ENCODE measurements around the gene SLC15A4.
"Not testable (repeated sequence)": the region's sequence is repeated elsewhere in the genome, so short reads cannot be mapped to it uniquely, and the experiment has no call there.

SLC15A4 gene

DNA sequence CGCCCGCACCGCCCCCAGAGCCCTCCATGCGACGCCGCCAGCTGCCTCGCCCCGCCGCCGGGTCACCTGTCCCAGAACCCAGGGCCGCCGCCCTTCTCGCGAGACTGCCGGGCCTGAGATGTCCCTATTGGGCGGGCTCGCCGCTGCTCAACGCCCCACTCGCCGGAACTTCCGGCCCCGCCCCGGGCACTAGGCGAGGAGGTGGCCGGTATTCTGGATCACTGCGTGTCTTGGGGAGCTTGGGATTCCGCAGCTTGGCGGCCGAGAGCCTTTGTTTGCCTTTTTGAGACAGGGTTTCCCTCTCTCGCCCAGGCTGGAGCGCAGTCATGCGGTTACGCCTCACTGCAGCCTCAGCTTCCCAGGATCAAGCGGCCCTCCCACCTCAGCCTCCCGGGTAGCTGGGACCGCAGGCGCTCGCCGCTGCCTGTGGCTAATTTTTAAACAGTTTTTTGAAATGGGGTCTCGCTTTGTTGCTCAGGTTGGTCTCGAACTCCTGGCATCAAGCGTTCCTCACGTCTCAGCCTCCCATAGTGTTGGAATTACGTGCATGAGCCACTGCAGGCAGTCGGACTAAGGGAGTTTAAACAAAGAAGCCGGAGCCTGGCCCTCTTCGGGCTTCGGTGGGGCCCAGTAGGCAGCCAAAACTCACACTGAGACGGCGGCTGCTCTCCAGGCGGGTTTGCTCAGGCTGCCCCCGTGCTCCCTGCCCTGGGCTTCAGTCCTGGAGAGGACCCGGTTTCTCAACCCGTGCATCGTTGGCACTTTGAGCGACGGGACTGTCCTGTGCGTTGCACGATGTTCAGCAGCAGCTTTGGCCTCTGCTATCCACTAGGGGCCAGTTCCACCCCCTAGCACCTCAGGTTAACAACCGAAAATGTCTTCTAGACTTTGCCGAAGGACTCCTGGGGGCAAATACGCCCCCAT, at the start of gene SLC15A4:
Gene SLC15A4 (minus strand): TSS at position 43 of the 924 bp plus-strand sequence. CDS start 15 bp downstream, at position 28.
- peak; percentile 72 for DNase-seq

GRCh38 chr12:128872303-128872702, 48.5 kb upstream of the SLC15A4 start:
- DNase-seq = no peak

DNA sequence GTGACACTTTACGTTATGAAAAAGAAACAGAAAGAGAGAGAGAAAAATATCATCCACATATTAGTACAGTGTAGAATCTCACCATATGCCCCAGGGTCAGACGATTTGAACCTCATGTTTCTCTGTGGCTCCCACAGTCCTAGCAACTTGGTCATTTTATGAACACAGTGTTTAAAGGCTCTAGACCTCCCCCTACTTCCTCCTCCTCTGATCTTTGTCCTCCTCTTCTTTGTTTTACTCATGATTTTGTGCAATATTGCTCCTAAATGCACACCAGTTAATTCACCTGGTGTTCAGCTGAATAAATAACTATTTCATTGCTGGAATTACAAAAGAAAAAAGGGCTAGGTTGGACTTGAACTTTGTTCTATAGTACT, 47.7 kb upstream of the SLC15A4 start:
- no peak for DNase-seq

DNA sequence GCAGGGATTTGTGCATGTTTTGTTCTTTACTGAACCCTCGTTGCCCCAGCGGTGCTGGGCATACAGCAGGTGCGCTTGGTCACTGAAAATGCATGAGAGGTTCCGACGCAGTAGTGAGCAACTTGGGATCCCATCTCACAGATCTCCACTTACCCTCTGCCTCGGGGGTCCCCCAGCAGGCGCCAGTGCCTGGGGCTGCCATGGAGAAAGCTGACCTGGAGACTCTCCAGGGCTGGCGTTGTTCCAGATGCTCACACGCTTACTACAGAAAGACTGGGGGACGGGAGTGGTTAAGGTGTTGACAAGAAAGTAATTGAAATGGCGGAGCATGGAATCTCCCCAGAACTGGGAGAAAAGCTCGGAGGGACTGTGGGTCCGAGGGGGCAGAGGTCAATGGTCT, 43.7 kb upstream of the SLC15A4 start:
- DNase-seq = no peak

DNA sequence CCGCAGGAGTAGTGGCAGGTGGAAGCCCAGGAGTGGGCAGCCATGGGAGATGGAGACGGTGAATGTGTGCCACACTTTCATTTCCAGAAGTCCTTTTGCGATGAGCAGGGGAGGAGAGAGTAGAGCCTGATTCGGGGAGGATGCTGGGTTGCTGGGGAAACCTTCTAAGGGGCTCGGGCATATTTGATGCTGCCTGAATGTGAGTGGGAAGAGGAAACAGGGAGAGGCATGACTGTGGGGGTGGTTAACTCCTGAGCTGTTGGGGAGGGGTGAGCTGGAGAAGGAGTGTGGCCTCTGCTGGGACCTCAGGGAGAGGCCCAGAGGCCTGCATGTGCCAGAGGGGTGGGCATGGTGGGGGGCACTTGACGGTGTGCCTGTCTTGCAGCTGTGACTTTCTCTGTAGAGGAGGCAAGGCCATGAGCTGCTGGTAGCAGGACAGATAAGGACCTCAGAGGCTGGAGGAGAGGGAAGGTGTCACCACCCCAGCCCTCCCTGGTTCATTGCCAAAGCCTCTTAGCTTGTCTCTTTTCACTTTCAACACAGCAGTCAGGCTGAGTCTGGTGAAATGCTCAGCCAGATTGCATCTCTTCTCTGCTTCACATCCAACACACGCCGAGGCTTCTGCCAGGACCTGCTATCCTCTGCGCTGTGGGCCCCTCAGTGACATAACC, 40.9 kb upstream of the SLC15A4 start:
- no peak for DNase-seq

DNA sequence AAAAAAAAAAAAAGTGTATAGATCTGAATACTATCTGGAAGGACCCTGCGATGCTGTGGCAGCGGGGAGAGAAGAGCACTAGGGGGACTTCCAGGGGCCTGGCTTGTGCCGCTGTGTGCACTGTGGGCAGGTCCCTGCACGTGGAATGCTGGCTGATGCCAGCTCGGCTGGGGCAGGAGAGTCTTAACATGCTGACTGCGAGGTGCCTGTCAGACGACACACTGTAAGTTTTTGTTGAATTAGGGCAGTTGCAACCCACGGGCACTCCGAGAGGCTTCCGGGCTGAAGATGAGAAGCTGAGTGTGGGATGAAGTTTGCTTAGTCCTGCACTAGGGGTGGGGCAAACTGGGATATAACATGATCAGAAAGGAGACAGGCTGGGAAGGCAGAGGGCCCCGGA, 40.2 kb upstream of the SLC15A4 start:
- DNase-seq = no peak

DNA sequence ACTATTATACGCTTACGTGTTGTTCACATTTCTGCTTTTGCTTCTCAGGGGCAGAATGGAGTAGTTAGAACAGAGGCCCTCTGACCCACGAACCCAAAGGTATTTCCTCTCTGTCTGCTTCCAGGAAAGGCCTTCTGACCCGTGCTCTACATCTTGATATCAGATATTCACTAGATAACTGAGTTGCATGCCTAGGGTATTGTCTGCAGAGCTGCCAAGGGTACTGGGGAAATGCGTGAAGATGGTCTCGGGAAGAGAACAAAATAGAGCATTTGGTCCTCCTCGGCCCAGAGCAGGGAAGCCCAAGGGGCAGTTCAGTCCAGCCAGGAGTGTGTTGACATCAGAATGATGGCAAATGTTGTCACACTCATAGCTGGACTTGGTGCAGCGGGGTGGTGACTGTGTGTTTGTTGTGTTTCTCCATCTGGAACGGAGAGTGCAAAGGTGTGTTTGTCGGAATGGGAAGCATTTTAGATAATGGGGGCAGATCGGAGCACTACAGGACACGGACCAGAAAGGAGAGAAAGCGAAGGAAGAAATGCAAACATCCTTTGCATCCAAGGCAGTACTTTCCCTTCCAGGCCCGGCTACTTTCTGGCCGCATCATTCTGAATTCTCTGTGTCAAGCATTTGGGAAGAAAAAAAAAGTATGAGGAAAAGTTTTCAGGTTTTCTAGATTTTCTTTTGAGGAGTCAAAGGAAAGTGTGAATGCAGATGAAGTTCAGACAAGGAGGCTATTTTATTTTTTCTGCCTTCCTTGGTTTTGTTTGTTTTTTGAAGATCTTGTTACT, 37.7 kb upstream of the SLC15A4 start:
- no peak for DNase-seq

- no peak for DNase-seq
These were observed 35.6 kb upstream of the SLC15A4 start for GRCh38 chr12:128859311-128859710.

DNA sequence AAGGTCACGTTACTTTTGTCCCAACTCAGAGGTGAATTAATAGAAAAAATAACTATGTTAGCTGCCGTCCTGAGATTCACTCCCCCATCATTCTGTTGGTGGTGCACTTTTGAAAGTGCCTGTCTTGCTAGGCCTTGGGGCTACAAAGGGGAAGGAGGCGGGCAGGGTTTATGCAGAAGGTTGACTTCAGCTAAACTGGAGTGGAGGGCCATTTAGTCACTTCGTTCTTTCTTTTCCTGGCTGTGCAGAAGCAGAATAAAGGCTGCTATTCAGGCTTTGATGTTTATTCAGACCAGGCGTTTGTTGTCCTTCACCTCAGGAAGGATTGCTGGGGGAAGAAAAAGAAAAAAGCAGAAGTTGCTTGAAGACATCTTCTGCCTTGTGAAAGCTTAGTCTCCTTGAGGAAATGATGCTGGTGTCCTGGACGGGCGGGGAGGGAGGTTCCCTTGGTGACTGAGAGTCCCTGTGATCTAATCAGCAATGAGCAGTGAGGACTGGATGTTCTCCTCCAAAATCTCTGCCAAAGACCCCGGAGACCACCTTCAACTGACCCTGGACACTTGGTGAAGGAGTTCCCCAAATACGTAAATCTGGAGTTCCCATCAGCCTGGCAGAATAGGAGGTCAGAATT, 33.5 kb upstream of the SLC15A4 start:
- DNase-seq = no peak

DNA sequence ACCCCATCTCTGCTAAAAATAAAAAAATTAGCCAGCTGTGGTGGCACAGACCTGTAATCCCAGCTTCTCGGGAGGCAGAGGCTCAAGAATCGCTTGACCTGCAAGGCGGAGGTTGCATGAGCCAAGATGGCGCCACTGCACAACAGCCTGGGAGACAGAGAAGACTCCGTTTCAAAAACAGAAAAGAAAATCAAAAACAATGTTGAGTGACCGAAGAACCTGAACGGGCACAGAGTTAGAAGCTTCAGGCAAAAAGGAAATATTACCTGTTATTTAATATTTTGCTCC, 33.0 kb upstream of the SLC15A4 start:
- DNase-seq = no peak

DNA sequence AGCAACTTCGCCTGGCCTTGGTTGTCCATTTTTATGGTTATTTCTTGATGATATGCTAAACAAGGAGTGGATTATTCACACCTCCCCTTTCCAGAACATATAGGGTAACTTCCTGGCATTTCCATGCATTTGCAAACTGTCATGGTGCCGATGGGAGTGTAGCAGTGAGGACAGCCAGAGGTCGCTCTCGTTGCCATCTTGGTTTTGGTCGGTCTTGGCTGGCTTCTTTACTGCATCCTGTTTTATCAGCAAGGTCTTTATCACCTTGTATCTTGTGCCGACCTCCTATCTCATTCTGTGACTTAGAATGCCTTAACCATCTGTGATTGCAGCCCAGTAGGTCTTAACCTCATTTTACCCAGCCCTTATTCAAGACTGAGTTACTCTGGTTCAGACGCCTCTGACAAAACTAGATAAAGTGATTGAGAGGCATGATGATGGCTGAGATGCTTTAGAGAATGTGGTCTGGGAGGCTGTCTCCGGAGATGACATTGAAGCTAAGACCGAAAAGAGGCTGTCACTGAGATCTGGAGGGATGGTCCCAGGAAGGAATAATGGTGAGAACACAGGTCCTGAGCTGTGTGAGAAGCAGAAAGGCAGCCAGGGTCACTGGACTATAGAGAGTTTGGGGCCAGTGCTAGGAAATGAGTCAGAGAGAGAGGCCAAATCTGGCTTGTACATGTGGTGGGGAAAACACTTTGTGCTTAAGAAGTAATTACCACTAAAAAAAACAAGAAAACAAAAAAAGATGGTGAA, 32.5 kb upstream of the SLC15A4 start:
- no peak for DNase-seq

DNA sequence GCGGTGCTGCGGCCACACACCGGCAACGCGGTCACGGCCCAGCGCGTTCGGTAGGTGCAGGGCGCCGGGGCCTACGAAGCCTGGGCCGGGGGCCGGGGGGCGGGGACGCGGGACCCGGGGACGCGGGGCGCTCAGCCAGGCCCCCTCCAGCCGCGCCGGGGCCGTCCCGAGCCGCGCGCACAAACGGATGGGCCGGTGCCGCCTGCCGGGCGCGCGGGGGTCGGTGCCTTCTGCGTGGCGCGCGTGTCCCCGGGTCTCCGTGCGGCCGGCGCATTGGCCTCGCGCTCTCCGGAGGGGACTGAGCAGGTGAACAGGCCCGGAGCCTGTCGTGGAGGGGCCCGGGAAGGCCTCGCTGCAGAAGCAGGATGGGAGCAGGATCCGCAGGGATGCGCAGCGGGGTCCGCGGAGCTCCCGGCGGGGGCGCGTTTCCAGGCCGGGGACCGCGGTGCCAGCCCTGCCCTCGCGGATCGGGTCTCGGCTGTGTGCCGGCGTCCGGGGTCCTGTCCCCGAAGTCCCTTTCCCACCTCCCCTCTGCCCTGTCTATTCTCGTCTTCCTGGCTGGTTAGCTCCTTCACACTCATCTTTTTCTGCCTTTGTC, 29.9 kb upstream of the SLC15A4 start:
- no peak for DNase-seq

DNA sequence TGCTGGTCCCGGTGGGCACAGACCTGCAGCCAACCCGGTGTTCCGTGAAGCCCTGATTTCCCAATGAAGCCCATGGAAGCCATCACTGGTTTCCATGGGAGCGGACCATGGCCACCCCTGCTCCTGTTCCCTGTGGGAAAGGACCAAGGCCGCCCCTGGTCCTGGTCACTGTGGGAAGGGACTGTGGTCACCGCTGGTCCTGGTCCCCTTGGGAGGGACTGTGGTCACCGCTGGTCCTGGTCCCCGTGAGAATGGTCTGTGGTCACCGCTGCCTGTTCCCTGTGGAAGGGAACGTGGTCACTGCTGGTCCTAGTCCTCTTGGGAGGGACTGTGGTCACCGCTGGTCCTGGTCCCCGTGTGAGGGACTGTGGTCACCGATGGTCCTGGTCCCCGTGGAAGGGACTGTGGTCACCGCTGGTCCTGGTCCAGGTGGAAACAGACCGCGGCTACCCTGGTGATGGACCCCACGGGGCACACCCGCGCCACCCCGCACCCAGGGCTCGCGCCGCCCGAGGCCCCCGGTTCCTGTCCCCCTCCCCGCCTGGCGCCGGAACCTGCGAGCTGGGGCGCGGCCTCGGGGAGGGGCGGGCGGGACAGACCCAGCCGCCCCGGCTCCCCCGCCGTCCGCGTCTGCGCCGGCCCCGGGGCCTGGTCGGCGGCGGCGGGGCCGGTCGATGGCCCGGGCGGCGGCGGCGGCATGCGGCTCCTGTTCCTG, 29.3 kb upstream of the SLC15A4 start, which contains the start of gene GLT1D1:
Gene GLT1D1 (plus strand): TSS at position 594 of the 715 bp plus-strand sequence. CDS start 104 bp downstream, at position 698.
- no peak for DNase-seq

DNA sequence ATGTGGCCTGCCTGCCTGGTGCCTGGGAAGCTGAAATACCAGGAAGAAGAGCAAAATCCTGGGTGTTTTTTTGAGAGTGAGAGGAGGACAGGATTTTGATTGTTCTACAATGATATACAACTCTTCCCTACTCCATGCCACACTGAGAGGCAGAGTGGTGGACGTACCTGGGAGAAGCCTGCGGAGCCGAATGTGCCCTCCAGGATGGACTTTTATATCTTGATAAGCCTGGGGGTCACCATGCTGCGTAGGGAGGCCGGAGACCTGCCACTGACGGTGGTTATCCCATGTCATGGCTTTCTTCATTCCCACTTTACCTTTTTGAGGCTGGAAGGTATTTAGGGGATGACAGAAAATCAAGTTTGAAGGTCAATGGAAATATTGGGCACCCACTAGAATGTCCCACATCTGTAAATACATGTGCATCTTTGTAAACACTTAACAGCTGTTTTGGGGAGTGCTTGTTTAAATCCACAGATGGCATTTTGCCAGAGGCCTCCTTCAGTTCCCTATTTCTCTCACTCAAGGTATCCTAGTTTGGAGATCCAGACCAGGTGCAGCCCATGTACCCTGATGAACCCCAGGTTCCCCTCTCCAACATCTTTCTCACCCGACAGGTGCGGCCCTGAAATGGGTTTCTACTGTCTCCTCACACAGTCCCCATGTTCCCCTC, 28.4 kb upstream of the SLC15A4 start:
- no peak for DNase-seq

DNA sequence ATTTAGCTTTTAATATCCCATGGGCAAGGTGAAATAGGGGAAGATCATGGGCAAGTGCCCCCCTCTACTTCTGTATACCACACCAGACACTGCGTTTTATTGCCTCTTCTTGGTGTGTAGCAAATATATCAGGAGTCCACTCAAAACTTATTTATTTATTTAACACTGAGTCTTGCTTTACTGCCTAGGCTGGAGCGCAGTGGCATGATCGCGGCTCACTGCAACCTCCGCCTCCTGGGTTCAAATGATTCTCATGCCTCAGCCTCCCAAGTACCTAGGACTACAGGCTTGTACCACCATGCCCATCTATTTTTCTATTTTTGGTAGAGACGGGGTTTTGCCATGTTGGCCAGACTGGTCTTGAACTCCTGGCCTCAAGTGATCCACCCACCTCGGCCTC, 27.7 kb upstream of the SLC15A4 start:
- not testable (repeated sequence) for DNase-seq

GRCh38 chr12:128850400-128850799, 26.6 kb upstream of the SLC15A4 start:
- DNase-seq = no peak

DNA sequence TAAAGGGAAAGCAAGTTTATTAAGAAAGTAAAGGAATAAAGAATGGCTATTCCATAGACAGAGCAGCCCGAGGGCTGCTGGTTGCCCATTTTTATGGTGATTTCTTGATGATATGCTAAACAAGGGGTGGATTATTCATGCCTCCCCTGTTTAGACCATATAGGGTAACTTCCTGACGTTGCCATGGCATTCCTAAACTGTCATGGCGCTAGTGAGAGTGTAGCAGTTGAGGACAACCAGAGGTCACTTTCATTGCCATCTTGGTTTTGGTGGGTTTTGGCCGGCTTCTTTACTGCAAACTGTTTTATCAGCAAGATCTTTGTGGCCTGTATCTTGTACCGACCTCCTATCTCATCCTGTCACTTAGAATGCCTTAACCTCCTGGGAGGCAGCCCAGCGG, 26.0 kb upstream of the SLC15A4 start:
- DNase-seq = not testable (repeated sequence)

GRCh38 chr12:128848371-128848770, 24.6 kb upstream of the SLC15A4 start:
- DNase-seq = no peak

DNA sequence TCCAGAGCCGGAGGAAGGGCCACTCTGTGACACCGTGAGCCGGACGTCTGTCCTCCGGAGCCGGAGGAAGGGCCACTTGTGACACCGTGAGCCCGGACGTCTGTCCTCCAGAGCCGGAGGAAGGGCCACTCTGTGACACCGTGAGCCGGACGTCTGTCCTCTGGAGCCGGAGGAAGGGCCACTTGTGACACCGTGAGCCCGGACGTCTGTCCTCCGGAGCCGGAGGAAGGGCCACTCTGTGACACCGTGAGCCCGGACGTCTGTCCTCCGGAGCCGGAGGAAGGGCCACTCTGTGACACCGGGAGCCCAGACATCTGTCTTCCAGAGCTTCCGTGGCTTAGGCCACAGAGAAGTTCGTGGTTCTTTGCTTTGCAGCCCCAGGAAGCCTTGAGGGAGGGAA, 22.9 kb upstream of the SLC15A4 start:
- DNase-seq = not testable (repeated sequence)

DNA sequence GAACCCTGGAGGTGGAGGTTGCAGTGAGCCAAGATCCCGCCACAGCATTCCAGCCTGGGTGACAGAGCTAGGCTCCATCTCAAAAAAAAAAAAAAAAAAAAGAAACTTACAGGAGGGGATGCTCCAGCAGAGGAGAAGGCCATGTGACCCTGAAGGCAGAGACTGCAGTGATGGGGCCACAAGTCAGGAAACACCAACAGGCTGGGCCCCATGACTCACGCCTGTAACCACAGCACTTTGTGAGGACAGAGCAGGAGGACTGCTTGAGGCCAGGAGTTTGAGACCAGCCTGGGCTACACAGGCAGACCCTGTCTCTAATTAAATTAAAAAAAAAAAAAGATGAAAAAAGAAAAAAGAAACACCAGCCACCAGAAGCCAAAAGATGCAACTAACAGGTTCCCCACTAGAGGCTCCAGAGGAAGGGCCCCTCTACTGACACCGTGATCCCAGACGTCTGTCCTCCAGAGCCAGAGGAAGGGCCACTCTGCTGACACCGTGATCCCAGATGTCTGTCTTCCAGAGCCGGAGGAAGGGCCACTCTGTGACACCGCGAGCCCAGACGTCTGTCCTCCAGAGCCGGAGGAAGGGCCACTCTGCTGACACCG, 20.4 kb upstream of the SLC15A4 start:
- no peak for DNase-seq
